GM12892 (cell line): ENCODE data around the gene CRYL1.

Source experiments
- POLR2A ChIP-seq: IDR thresholded peaks from 2 replicates; pipeline ENCODE4 v1.6.1; 2011; ENCODE audit warnings: low read depth, low read length, control low read depth
- POLR2AphosphoS5 ChIP-seq: IDR thresholded peaks from 2 replicates; pipeline ENCODE4 v1.6.1; 2011; ENCODE audit warnings: low read depth, low read length, control low read depth

GRCh38 chr13:20363172-20363571 lies 162.5 kb downstream of the CRYL1 start:
- no peak for TF ChIP-seq POLR2AphosphoS5
- TF ChIP-seq POLR2A = no peak
